Omental fat pad (tissue), 4 donors: ENCODE measurements around the gene AFP. TPM values are rescaled to one million over a fixed set of nuclear protein-coding genes. Genes with fewer than 3 reads are reported as not detected.

Source experiments
- ATAC-seq: fragments of 150-250 bp; one replicate; pipeline ENCODE4 v1.9.1; 2016; ENCODE audit warnings: mild to moderate bottlenecking, moderate library complexity; ENCODE audit not compliant: low FRiP score
- DNase-seq: peaks from one replicate; pipeline ENCODE4 v3.0.0-alpha.2; 2019; ENCODE audit warnings: low spot score
- CTCF ChIP-seq, 3 donors: fragments of 450-650 bp; IDR thresholded peaks; one replicate each; pipeline ENCODE4 v1.5.1; 2016 to 2017; ENCODE audit warnings: antibody characterized with exemption in 3 of 3, mild to moderate bottlenecking in 3 of 3, moderate library complexity in 2 of 3
- total RNA-seq, 4 donors: library from RNA; depleted of rRNA; stranded (reverse); fragments of >200 nt; gene quantifications; one replicate each; pipeline ENCODE4 v1.1.0, GENCODE V29; 2016

AFP gene
- total RNA-seq, 4 donors from 2014 or later, result not detected

DNA sequence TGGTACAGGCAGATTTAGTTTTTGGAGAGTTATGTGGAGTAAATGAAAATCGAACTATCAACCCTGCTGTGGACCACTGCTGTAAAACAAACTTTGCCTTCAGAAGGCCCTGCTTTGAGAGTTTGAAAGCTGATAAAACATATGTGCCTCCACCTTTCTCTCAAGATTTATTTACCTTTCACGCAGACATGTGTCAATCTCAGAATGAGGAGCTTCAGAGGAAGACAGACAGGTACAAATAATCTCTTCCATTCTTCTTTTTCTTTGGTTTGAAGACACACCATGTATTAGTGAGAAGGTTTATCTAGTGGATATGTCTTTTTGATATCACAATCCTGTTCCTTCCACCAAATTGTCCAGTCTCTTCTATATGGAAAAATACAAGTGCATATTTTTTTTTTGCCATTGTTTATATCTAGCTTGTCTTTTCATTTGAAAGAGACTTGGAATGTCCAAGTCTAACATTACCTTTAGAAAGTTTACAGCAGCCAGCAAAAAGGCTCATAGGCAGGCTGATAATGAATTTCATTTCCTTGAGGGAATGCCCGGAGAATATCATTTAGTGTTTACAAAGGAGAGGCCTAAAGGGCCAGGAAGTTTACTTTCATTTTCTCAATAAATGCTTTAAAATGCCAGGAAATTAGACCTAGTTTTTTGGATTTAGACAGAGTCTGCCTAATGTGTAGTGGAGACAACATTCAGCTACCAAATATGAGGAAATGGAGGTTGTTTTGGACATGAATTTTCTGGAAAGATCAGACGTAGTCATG, 64.2 kb downstream of the AFP start:
- TF ChIP-seq CTCF (IDR thresholded peaks at IDR 0.05), result no peak
- no peak for ATAC-seq
- DNase-seq, result no peak

- DNase-seq (no peak), ATAC-seq (no peak)
- no peak for TF ChIP-seq CTCF (IDR thresholded peaks at IDR 0.05)
Measured at GRCh38 chr4:73501664-73502265, 65.7 kb downstream of the AFP start.

DNA sequence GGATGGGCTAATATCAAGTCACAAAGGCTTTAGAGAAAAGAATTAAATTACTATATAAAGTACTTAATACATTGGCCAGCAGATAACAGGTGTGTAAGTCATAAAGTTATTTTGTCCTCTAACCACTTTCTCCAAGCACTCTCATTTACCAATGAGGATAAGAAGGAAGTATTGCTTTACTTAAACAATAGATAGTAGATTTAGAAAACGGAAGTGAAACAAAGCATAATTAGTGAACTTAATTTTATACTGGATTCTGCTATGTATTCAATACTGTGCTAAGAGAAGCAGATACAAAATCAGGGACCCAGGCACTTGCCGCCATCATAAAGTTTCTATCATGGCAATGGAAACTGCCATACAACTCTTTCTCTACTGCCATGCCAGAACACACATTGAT, 69.5 kb downstream of the AFP start:
- DNase-seq (no peak), ATAC-seq (no peak)
- no peak for TF ChIP-seq CTCF (IDR thresholded peaks at IDR 0.05)

Other genes with a start within 250 kb of the AFP start
- gene ANKRD17, start 177.4 kb upstream of the AFP start, total RNA-seq, result 10 to 100 TPM; 56.2 to 80.2 (median 60.2) TPM
- 1 to 10 TPM in 1 of 4 donors, not detected in 3; 1.2 TPM for gene ALB, start 31.9 kb upstream of the AFP start, total RNA-seq
- gene AFM, start 45.5 kb downstream of the AFP start, total RNA-seq, result not detected
- gene RASSF6, start 184.2 kb downstream of the AFP start, total RNA-seq, result under 1 TPM in 2 of 4 donors, not detected in 2; 0.31 to 0.46 TPM